PFSK-1 (cell line): ENCODE data around the gene JCHAIN.

Experiments used
- FOXP2 ChIP-seq: optimal IDR thresholded peaks from 2 replicates; pipeline ENCODE3; 2011; ENCODE audit warnings: borderline replicate concordance, control low read depth, inconsistent platforms; ENCODE audit not compliant: insufficient read depth; ENCODE audit errors: extremely low read length, extremely low read depth
- POLR2AphosphoS5 ChIP-seq: IDR thresholded peaks from 2 replicates; pipeline ENCODE4 v1.6.1; 2012; ENCODE audit warnings: low read depth, mild to moderate bottlenecking, control low read depth, low read length, moderate library complexity
- REST ChIP-seq, 2 experiments: IDR thresholded peaks; 2 replicates each; pipeline versions ENCODE4 v1.6.1 to v1.8.0; 2011 to 2012; ENCODE audit warnings: low read depth in 2 of 2, low read length in 2 of 2, control low read depth in 1 of 2, inconsistent platforms in 1 of 2, mild to moderate bottlenecking in 1 of 2, moderate library complexity in 1 of 2; ENCODE audit not compliant: insufficient read depth in 1 of 2
- SIN3A ChIP-seq: IDR thresholded peaks from 2 replicates; pipeline ENCODE4 v1.6.1; 2012; ENCODE audit warnings: mild to moderate bottlenecking, low read length, moderate library complexity, borderline replicate concordance; ENCODE audit not compliant: insufficient read depth
- TAF1 ChIP-seq: IDR thresholded peaks from 2 replicates; pipeline ENCODE4 v1.6.1; 2012; ENCODE audit warnings: low read length, control low read depth, borderline replicate concordance; ENCODE audit not compliant: insufficient read depth

JCHAIN gene

GRCh38 chr4:70671091-70671490, 4.8 kb upstream of the JCHAIN start:
- no peak for TF ChIP-seq FOXP2
- TF ChIP-seq SIN3A, result no peak
- TF ChIP-seq REST (IDR thresholded peaks at IDR 0.05; ENCODE audit: insufficient read depth in 1 of 2, low read depth in 2 of 2, low read length in 2 of 2), result no peak

- no peak for TF ChIP-seq SIN3A
- no peak for TF ChIP-seq TAF1
- no peak for TF ChIP-seq REST (IDR thresholded peaks at IDR 0.05; ENCODE audit: insufficient read depth in 1 of 2, low read depth in 2 of 2, low read length in 2 of 2)
- no peak for TF ChIP-seq POLR2AphosphoS5
- TF ChIP-seq FOXP2, result no peak
Measured at GRCh38 chr4:70670332-70671014, 4.2 kb upstream of the JCHAIN start.

- TF ChIP-seq REST (IDR thresholded peaks at IDR 0.05; ENCODE audit: insufficient read depth in 1 of 2, low read depth in 2 of 2, low read length in 2 of 2) (no peak), SIN3A (no peak), FOXP2 (no peak), TAF1 (no peak), POLR2AphosphoS5 (no peak)
Measured at GRCh38 chr4:70667740-70668535, 1.6 kb upstream of the JCHAIN start.

- TF ChIP-seq TAF1 (no peak), POLR2AphosphoS5 (no peak), FOXP2 (no peak), REST (IDR thresholded peaks at IDR 0.05; ENCODE audit: insufficient read depth in 1 of 2, low read depth in 2 of 2, low read length in 2 of 2) (no peak), SIN3A (no peak)
Measured at GRCh38 chr4:70660106-70660505, 6.2 kb downstream of the JCHAIN start.

GRCh38 chr4:70658418-70658817, 7.9 kb downstream of the JCHAIN start:
- no peak for TF ChIP-seq TAF1
- no peak for TF ChIP-seq SIN3A
- TF ChIP-seq POLR2AphosphoS5, result no peak
- no peak for TF ChIP-seq REST (IDR thresholded peaks at IDR 0.05; ENCODE audit: insufficient read depth in 1 of 2, low read depth in 2 of 2, low read length in 2 of 2)
- TF ChIP-seq FOXP2, result no peak
